ENCODE results near the gene PARP8. TPM values are rescaled to one million over a fixed set of nuclear protein-coding genes. Genes with fewer than 3 reads are reported as not detected.

PARP8 gene
- total RNA-seq, 1 experiment from 2014 or later: 23.2 TPM

GRCh38 chr5:50709471-50709870 is 43.0 kb downstream of the PARP8 start:
- no peak overlapping the region for H3K4me3 Mint-ChIP-seq
- peaks cover 33% of the 10 kb centered on the region for H3K4me1 Mint-ChIP-seq
- H3K27ac Mint-ChIP-seq: no peak overlapping the region
- no peaks in the 10 kb centered on the region for H3K9me3 Mint-ChIP-seq
- H3K27me3 Mint-ChIP-seq (ENCODE audit: low read depth): no peaks in the 10 kb centered on the region
- no peaks in the 10 kb centered on the region for H3K36me3 Mint-ChIP-seq
- CTCF ChIA-PET: no interaction called here
- TF ChIP-seq CBFB (CRISPR knock-in tag; IDR thresholded peaks at IDR 0.05; ENCODE audit: low read depth): no peak
- TF ChIP-seq TP53 (CRISPR knock-in tag; IDR thresholded peaks at IDR 0.05): no peak
- no peak for TF ChIP-seq ZNF671 (CRISPR knock-in tag; IDR thresholded peaks at IDR 0.05)
- TF ChIP-seq ZNF512 (CRISPR knock-in tag; IDR thresholded peaks at IDR 0.05; ENCODE audit: borderline replicate concordance): no peak
- no peak for ATAC-seq
- no peak for DNase-seq (ENCODE audit: low spot score)
- POLR2A ChIA-PET: no interaction called here

- ChIA-PET POLR2A (no interaction called here), CTCF (no interaction called here)
- Mint-ChIP-seq H3K36me3 (no peaks in the 10 kb centered on the region), H3K27me3 (ENCODE audit: low read depth) (no peaks in the 10 kb centered on the region), H3K27ac (no peak overlapping the region), H3K4me3 (no peak overlapping the region), H3K9me3 (no peaks in the 10 kb centered on the region), H3K4me1 (peaks cover 40% of the 10 kb centered on the region)
- ATAC-seq: no peak
- DNase-seq (ENCODE audit: low spot score): no peak
- no peak for TF ChIP-seq E2F4 (CRISPR knock-in tag; IDR thresholded peaks at IDR 0.05; ENCODE audit: borderline replicate concordance, low read depth)
- no peak for TF ChIP-seq PRRX2 (CRISPR knock-in tag; IDR thresholded peaks at IDR 0.05)
- no peak for TF ChIP-seq ZNF219 (CRISPR knock-in tag; IDR thresholded peaks at IDR 0.05; ENCODE audit: borderline replicate concordance)
- TF ChIP-seq FOXP4 (CRISPR knock-in tag; IDR thresholded peaks at IDR 0.05): no peak
- TF ChIP-seq ZNF532 (CRISPR knock-in tag; IDR thresholded peaks at IDR 0.05; ENCODE audit: borderline replicate concordance): no peak
- no peak for TF ChIP-seq KAT7 (CRISPR knock-in tag; IDR thresholded peaks at IDR 0.05; ENCODE audit: borderline replicate concordance)
- TF ChIP-seq NR2C2 (CRISPR knock-in tag; IDR thresholded peaks at IDR 0.05): no peak
- TF ChIP-seq ATF2 (CRISPR knock-in tag; IDR thresholded peaks at IDR 0.05; ENCODE audit: borderline replicate concordance, low read depth): no peak
- TF ChIP-seq ARID4B (CRISPR knock-in tag; IDR thresholded peaks at IDR 0.05; ENCODE audit: borderline replicate concordance): no peak
- no peak for TF ChIP-seq CDX4 (CRISPR knock-in tag; IDR thresholded peaks at IDR 0.05; ENCODE audit: borderline replicate concordance)
- no peak for TF ChIP-seq ZNF138 (CRISPR knock-in tag; conservative IDR thresholded peaks at IDR 0.05)
- TF ChIP-seq TP53 (CRISPR knock-in tag; IDR thresholded peaks at IDR 0.05): no peak
- TF ChIP-seq NFATC4 (CRISPR knock-in tag; IDR thresholded peaks at IDR 0.05): no peak
- no peak for TF ChIP-seq GRHL2 (CRISPR knock-in tag; IDR thresholded peaks at IDR 0.05; ENCODE audit: insufficient replicate concordance, severe bottlenecking)
- TF ChIP-seq ZNF121 (CRISPR knock-in tag; IDR thresholded peaks at IDR 0.05): no peak
Observed at GRCh38 chr5:50710838-50711237, 44.4 kb downstream of the PARP8 start.

Data from WTC11 (cell line).